LNCAP (cell line): ENCODE measurements around the gene HSD17B7.
"Not testable (repeated sequence)": the region's sequence is repeated elsewhere in the genome, so short reads cannot be mapped to it uniquely, and the experiment has no call there.

Experiments used
- CTCF ChIP-seq: fragments of 450-650 bp; IDR thresholded peaks from 2 replicates; pipeline ENCODE4 v1.5.1; 2017; ENCODE audit warnings: mild to moderate bottlenecking

The HSD17B7 gene

GRCh38 chr1:162790303-162790984 lies at the start of gene HSD17B7:
Gene HSD17B7 (plus strand): TSS chr1:162790702. CDS start chr1:162790801, 99 bp downstream.
- TF ChIP-seq CTCF: not testable (repeated sequence)

- TF ChIP-seq CTCF: no peak
These were observed 49.7 kb upstream of the HSD17B7 start for GRCh38 chr1:162740755-162741154.

GRCh38 chr1:162741574-162741973 lies 48.9 kb upstream of the HSD17B7 start:
- TF ChIP-seq CTCF: no peak

- no peak for TF ChIP-seq CTCF
These were observed 37.4 kb upstream of the HSD17B7 start for GRCh38 chr1:162753001-162753658.

- no peak for TF ChIP-seq CTCF
These were observed 36.4 kb upstream of the HSD17B7 start for GRCh38 chr1:162753998-162754585.

- TF ChIP-seq CTCF: no peak
These were observed 35.2 kb upstream of the HSD17B7 start for GRCh38 chr1:162755306-162755705.

- no peak for TF ChIP-seq CTCF
These were observed 34.0 kb upstream of the HSD17B7 start for GRCh38 chr1:162756523-162756922.
